Ecto neural progenitor cell (in vitro differentiated cells): ENCODE results near the gene DGKQ.
A peak's percentile ranks its signal among the peaks of the same experiment; 100 is the strongest.

Experiments
- DNase-seq: peaks from one replicate; pipeline ENCODE4 v3.0.0-alpha.2; 2018; ENCODE audit warnings: low spot score

Gene DGKQ

GRCh38 chr4:961351-962230, 11.8 kb downstream of the DGKQ start:
- no peak for DNase-seq

DNA sequence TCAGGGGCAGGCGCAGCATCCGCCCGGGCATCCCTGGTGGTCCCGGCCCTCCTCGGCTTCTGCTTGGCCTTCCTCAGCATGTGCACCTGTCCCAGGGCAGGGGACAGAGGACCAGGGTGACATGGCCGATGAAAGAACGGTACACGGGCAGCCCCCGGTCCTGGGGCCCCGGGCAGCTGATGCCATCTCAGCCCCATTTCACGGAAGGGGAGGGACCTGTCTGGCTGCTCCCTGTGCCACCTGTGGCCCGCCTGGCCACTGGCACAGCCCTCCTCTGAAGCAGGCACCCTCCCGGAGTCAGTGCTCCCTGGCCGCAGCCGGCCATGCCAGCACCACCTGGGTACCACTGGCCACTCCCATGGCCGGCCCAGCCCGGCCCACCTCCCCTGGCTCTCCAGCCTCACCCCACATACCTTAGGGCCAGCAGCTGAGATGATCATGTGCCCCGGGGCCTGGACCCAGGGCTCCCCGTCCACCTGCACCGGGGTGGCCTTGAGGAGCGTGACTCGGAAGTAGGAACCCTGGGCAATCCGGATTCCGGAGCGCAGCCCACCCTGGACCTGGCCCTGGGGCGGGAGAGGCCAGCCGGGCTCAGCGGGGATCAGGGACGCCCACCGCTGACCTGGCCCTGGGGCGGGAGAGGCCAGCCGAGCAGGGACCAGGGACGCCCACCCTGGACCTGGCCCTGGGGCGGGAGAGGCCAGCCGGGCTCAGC, 12.6 kb downstream of the DGKQ start:
- DNase-seq = no peak

- no peak for DNase-seq
Observed at GRCh38 chr4:960140-960635, 13.2 kb downstream of the DGKQ start.

- DNase-seq = no peak
Observed at GRCh38 chr4:959338-960139, 13.8 kb downstream of the DGKQ start.

- DNase-seq = no peak
Observed at GRCh38 chr4:958696-959337, 14.6 kb downstream of the DGKQ start.

DNA sequence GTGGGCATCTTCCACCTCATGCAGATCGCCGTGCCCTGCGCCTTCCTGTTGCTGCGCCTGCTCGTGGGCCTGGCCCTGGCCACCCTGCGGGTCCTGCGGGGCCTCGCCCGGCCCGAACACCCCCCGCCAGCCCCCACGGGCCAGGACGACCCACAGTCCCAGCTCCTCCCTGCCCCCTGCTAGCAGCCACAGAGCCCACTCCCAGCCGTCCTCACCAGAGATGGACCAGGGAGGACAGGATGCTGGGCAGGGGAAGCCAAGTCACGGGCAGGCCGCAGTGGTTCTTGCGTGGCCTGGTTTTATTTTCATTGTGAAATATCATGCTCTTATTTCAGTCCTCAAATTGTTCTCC, 15.1 kb downstream of the DGKQ start:
- DNase-seq = no peak

- DNase-seq = no peak
Observed at GRCh38 chr4:957581-958313, 15.6 kb downstream of the DGKQ start.

DNA sequence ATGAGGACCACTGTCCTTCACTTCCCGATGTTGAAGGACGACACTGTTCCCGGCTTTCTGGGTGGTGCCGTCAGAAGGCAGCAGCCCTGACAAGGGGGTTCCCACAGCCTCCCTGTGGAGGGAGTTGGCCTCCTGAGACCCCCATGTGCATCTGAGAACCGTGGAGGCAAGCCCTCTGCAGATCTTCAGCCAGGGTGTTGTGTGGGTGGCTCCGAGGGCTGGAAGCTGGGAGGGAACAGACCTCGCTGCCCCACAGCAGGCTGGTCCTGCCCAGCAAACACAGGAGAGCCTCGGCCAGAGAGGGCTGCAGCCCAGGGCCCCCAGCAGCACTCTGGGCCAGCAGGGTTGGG, 16.2 kb downstream of the DGKQ start:
- no peak for DNase-seq

GRCh38 chr4:956531-957230, 16.7 kb downstream of the DGKQ start:
- peak; percentile 39 for DNase-seq

DNA sequence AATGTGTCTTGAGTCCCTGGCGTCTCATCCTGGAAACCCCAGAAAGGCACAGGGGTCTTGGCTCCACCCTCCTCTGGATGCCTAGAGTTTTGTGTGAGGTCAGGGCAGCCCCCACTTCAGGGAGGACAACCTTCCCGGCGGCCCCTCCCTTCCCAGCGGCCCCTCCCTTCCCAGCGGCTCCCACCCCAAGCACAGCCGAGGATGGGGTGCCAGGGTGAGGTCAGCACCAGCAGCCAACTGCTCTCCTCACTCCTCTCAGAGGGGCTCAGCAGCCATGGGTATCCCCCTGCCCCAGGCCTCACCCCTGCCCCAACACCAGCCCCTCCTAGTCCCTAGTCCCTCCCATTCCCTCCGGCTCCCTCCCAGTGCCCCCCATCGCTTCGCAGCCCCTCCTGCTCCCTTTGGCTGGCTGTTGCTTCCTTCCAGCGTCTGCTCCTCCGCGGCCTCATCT, 17.4 kb downstream of the DGKQ start:
- DNase-seq = no peak

GRCh38 chr4:955161-955921, 18.0 kb downstream of the DGKQ start:
- DNase-seq = no peak

DNA sequence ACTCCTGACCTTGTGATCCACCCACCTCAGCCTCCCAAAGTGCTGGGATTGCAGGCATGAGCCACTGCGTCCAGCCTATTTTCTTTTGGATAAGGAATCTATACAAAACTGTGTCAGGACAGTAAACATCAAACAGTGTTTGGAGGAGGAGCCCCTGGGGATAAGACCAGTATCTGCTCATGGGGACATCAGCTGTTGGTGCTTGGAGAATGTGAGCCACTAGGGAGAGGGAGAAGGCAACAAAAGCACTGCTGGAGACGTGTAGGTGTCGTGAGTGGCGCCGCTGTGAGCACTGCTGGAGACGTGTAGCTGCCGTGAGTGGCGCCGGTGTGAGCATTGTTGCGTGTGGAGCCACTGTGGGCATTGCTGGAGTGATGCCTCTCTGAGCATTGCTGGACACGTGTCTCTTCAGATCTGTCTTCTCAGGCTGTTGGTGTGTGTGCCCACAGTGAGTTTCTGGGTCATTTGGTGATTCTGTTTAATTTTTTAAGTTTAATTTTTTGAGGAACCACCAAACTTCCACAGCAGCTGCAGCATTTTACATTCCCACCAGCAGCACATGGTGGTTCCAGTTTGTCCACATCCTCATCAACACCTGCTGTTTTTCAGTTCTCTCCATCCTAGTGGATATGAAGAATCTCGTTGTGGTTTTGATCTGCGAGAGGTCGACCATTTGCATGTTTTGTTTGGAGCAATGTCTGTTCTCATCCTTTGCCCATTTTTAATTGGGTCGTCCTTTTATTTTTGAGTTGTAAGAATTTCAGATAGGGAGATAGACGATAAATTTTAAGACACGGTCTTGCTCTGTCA, 19.0 kb downstream of the DGKQ start:
- no peak for DNase-seq

GRCh38 chr4:953574-953915, 19.8 kb downstream of the DGKQ start:
- no peak for DNase-seq

DNA sequence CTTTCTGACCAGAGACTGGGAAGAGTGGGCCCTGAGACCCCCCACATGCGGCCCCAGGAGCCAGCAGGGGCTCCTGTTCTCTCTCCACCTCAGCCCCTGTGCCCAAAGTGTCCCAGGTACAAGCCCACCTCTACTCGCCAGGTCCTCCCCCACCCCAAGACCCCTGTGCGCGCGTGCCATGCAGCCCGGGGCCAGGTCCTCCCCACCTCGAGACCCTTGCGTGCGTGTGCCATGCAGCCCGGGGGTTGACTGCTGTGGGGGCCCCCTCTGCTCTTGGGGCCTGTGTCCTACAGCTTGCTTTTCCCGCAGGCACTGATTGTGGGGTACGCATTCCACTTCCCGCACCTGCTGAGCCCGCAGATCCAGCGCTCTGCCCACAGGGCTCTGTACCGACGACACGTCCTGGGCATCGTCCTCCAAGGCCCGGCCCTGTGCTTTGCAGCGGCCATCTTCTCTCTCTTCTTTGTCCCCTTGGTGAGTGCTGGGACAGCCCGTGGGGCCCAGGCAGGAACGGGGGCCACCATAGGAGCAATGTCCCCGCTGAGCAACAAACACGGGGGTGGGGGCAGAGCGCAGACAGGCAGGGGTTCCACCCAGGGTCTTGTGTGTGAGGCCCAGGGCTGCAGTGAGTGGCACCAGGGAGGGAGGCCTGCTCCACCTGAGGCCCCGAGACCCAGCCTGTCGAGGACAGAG, 20.3 kb downstream of the DGKQ start:
- DNase-seq = peak; percentile 39

DNA sequence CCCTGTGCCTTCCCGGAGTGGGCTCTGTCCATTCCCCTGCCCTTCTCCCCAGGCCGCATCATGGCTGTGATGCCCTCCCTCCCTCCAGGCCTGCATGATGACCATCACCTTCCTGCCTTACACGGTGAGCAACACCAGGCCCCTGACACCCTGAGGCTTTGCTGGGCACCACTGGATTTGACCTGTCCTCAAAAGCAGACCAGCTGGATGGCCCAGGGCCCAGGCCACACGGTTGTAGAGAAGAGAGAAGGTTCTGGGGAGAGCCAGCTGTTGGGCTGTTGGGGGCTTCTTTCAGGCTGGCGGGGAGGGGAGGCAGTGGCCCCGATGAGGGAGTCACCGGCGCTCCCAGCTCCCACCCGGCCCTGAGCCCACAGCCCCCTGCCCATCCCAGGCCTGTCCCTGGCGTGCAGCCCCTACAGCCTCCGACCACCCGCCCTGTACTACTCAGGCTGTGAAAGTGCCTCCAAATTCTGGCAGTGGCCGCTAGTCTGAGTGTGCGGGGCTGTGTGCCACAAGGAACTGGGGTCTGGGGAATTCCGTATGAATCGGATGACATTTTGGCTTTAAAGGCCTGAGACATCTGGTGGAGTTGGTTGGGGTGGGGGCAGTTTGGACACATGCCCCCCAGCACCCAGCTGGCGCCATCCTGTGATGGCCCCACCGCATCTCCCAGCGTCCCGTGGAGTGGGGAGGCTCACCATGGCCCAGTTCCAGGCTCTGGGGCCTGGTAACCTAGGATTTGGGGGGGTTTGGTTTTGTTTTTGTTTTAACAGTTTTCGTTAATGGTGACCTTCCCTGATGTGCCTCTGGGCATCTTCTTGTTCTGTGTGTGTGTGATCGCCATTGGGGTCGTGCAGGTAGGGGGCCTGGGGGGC, 21.5 kb downstream of the DGKQ start:
- DNase-seq = no peak

DNA sequence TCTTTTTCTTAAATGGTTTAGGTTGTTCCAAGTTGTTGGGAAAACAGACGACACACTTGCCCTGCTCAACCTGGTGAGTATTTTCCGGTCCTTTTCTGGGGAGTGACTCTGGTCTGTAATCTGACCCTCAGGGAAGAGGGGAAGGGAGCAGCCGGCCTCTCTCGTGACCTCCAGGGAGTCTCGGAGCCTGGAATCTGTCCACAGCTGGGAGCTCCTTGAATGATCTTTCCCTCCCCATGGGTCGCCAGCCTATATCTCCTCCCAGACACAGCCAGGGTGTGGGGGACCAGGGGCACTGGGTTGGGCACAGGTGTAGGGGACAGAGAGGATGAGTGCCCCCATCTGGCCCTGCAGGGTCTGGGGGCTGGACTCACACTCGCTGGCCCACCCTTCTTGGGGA, 22.2 kb downstream of the DGKQ start:
- DNase-seq = peak; percentile 53
